PC-3 (cell line): ENCODE data around the gene VCX2.

Experiments used
- EZH2 ChIP-seq: fragments of 300-600 bp; sonication (generic); IDR thresholded peaks from one replicate; pipeline ENCODE4 v1.6.1; 2017; ENCODE audit warnings: antibody characterized with exemption, mild to moderate bottlenecking, low read length; ENCODE audit not compliant: unreplicated experiment
- TF ChIP-seq, protein P1 (sequence below): fragments of 300-600 bp; sonication (generic); conservative IDR thresholded peaks from 2 replicates; pipeline ENCODE4 v1.5.1; 2017; ENCODE audit warnings: antibody characterized with exemption, low read depth, mild to moderate bottlenecking, low read length

DNA sequence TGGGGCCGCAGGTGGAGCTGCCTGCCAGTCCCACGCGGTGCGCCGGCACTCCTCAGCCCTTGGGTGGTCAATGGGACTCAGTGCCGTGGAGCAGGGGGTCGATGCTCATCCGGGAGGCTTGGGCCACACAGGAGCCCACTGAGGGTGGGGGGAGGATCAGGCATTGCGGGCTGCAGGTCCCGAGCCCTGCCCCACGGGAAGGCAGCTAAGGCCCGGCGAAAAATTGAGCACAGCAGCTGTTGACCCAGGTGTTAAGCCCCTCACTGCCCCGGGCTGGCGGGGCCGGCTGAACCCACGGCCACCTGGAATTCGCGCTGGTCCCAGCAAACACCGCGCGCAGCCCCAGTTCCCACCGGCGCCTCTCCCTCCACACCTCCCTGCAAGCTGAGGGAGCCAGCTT lies 26.1 kb downstream of the VCX2 start:
- TF ChIP-seq, protein P1, sequence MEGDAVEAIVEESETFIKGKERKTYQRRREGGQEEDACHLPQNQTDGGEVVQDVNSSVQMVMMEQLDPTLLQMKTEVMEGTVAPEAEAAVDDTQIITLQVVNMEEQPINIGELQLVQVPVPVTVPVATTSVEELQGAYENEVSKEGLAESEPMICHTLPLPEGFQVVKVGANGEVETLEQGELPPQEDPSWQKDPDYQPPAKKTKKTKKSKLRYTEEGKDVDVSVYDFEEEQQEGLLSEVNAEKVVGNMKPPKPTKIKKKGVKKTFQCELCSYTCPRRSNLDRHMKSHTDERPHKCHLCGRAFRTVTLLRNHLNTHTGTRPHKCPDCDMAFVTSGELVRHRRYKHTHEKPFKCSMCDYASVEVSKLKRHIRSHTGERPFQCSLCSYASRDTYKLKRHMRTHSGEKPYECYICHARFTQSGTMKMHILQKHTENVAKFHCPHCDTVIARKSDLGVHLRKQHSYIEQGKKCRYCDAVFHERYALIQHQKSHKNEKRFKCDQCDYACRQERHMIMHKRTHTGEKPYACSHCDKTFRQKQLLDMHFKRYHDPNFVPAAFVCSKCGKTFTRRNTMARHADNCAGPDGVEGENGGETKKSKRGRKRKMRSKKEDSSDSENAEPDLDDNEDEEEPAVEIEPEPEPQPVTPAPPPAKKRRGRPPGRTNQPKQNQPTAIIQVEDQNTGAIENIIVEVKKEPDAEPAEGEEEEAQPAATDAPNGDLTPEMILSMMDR: no peak
- TF ChIP-seq EZH2: no peak
